Rectal smooth muscle tissue (tissue), 1 donor: ENCODE data around the gene CSF2.
"Not testable (repeated sequence)": the region's sequence is repeated elsewhere in the genome, so short reads cannot be mapped to it uniquely, and the experiment has no call there.

Experiments
- H3K27ac ChIP-seq: one replicate; pipeline ENCODE4 v1.7.0; 2013; ENCODE audit warnings: low read depth, low read length, inconsistent platforms
- H3K27me3 ChIP-seq: one replicate; pipeline ENCODE4 v1.7.0; 2013; ENCODE audit warnings: low read length; ENCODE audit not compliant: control insufficient read depth, insufficient read depth
- H3K36me3 ChIP-seq: one replicate; pipeline ENCODE4 v1.7.0; 2013; ENCODE audit warnings: low read length; ENCODE audit not compliant: control insufficient read depth, insufficient read depth
- H3K4me1 ChIP-seq: one replicate; pipeline ENCODE4 v1.7.0; 2013; ENCODE audit warnings: low read length; ENCODE audit not compliant: control insufficient read depth, insufficient read depth
- H3K4me3 ChIP-seq: one replicate; pipeline ENCODE4 v1.7.0; 2013; ENCODE audit warnings: low read length
- H3K9ac ChIP-seq: one replicate; pipeline ENCODE4 v1.7.0; 2013; ENCODE audit warnings: low read length

CSF2 gene

DNA sequence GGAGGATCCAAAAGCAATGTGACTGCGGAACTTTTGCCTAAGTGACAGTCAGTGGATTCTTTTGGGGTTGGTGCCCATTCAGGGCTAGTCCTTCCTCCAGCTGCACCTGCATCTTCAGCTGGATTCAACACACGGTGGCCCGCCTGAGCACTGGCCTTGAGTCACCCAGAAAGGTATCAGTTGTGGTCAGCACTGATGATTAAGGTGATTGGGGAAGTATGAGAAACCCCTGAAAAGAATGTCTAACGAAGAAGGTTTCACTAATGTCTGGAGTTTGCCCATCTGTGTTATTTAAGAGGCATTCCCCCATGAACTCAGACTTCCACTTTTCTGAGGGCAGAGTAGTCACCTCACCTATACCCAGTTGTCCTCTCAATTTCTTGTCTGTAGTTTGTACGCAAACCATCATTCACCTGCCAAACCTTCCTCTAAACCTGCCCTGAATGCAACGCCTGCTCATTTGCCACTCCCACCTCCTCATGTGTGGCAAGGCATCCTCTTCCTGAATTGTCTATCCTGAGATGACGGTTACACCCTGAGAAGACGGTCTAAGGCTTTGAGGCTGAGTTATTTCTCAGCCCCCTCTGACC lies 27.2 kb downstream of the CSF2 start:
- Histone ChIP-seq H3K9ac (no peak overlapping the region), H3K27me3 (no peaks in the 10 kb centered on the region), H3K4me3 (no peak overlapping the region), H3K4me1 (peaks cover 2% of the 10 kb centered on the region), H3K36me3 (no peaks in the 10 kb centered on the region), H3K27ac (no peak overlapping the region)

DNA sequence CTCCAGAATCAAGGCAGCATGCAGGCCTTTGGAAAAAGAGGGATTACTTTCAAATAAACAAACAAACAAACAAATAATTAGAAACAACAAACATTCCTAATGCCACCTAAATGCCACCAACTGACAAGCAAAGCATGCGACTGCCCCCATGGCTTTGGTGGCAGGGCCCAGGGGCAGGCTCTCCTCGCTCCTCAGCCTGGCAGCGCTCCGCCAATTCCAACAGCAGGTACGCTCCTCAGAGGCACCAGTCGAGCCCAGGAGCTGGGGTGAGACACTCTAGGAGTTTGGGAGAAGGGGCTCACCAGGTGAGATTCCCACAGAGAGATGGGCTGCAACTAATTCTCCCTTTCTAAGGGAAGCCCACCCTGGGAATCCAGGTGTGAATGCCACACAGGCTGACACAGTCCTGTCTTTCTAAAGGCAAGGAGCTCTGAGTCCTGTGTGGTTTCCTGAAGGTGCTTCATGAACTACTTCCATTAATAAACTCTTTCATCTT lies 27.8 kb downstream of the CSF2 start:
- no peaks in the 10 kb centered on the region for H3K36me3 ChIP-seq
- H3K27ac ChIP-seq = no peak overlapping the region
- H3K4me3 ChIP-seq = no peak overlapping the region
- peaks cover 2% of the 10 kb centered on the region for H3K4me1 ChIP-seq
- H3K9ac ChIP-seq = no peak overlapping the region
- no peaks in the 10 kb centered on the region for H3K27me3 ChIP-seq

DNA sequence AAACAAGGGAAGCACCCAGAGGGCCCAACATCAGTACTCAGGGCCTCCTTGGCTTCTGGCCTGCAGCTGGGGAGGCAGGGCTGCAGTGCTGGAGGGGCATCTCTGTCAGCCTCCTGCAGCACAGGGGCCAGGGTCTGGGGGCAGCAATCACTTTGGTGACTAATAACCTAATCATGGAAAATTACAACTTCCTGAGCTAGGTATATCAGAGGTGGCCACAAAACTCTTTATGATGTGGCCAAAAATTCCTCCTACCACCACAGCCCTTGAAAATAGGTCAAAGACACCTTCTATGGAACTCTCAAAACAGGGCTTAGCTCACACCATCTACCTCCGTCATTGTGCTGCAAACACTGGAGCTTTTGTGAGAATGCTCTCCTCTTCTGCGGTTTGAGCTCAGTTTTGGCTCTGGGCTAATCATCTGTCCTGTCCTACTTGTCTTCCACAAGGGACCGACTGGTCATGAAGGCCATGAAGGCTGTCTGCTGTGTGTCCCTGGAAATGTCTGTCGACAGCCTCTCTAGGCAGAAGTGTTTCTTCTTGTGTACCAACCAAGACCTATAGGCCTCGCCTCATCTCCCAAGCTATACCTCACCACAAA lies 28.6 kb downstream of the CSF2 start:
- Histone ChIP-seq H3K27me3 (no peaks in the 10 kb centered on the region), H3K9ac (no peak overlapping the region), H3K4me1 (peaks cover 2% of the 10 kb centered on the region), H3K4me3 (no peak overlapping the region), H3K36me3 (no peaks in the 10 kb centered on the region), H3K27ac (no peak overlapping the region)

DNA sequence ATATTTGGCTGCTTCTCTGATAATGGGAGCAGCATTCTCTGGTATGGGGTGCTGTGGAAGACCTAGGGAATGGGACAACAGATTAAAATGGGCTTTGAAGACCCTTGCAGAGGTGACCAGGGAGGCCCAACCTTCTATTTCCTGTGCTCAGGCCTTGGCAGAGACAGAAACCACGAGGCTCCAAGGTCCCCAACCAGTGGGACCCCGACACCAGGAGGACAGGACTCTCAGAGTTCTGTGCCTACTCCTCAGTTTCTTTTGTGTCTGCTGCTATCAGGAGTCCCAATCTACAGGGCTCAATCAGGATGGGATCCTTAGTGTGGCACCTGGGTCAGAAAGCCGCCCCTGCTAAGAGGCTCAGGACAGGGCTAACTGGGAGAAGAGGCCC lies 29.3 kb downstream of the CSF2 start:
- H3K9ac ChIP-seq = no peak overlapping the region
- H3K27ac ChIP-seq = no peak overlapping the region

DNA sequence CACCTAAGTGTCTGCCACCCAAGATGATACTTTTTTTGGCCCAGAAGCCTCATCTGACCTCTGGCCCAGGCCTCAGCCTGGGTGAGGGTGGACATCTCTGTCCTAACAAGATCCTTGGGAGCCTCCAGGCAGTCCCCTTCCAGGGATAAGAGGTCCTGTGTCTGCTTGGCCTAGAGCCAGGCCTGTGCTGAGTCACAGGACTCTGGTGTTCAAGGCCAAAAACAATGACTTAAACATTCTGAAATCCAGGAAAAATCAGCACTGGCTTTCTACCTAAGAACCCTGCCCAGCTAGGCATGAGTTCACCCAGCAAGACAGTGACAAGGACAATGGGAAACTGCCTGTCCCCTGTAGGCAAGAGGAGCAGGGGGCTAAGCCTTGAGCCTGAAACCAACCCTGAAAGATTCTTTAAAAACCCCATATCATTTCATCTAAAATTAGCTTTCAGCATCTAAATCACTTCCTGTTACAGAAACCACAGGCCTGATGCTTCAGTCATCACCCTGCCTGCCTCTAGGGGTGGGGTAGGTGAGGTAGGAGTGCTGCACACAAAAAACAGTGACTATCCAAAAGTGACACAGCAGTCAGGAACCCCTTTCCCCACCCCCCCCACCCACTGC lies 29.9 kb downstream of the CSF2 start:
- no peak overlapping the region for H3K27ac ChIP-seq
- no peaks in the 10 kb centered on the region for H3K36me3 ChIP-seq
- H3K4me1 ChIP-seq = peaks cover 2% of the 10 kb centered on the region
- H3K9ac ChIP-seq = no peak overlapping the region
- no peaks in the 10 kb centered on the region for H3K27me3 ChIP-seq
- no peak overlapping the region for H3K4me3 ChIP-seq

More for the DNA sequence above, 29.3 kb downstream of the CSF2 start:
- H3K4me1 ChIP-seq = peaks cover 2% of the 10 kb centered on the region
- H3K4me3 ChIP-seq = no peak overlapping the region
- no peaks in the 10 kb centered on the region for H3K36me3 ChIP-seq
- H3K27me3 ChIP-seq = no peaks in the 10 kb centered on the region

DNA sequence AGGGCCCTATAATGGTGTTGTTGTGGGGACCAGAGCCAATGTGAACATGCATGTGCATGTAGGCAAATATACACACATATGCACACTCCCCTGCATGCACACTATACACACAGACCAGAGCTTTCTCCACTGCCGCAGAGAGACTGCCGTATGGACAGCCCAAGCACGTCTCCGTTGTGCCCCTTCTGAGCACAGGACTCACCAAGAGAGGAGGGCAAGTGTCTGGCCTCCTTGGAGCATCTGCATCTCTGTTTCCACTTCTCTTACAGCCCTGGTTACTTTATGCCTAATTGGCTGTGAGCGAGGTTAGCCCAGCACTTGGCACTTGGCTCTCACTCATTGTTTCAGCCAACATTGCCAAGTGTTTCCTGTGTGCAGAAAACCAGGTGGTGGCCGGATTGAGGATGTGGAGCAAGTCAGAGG lies 30.4 kb downstream of the CSF2 start:
- H3K27ac ChIP-seq = no peak overlapping the region
- no peak overlapping the region for H3K4me3 ChIP-seq
- H3K36me3 ChIP-seq = no peaks in the 10 kb centered on the region
- H3K27me3 ChIP-seq = no peaks in the 10 kb centered on the region
- H3K9ac ChIP-seq = no peak overlapping the region
- peaks cover 2% of the 10 kb centered on the region for H3K4me1 ChIP-seq

DNA sequence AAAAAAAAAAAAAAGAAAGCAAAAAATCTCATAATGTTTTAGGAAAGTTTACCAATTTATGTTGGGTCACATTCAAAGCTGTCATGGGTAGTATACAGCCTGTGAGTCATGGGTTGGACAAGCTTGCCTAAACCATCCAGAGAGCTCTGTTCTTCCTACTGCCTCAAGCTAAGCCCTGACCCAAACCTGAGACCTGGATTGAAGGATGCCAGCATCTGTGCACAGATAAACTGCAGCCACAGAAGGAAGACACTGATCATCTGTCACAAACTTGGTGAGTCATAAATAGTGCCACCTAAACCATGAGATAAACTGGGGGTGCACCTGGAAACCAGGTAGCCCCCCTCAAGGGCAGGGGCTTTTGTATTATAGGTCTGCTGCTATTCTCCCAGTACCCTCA lies 31.0 kb downstream of the CSF2 start:
- Histone ChIP-seq H3K9ac (no peak overlapping the region), H3K36me3 (no peaks in the 10 kb centered on the region), H3K4me1 (peaks cover 2% of the 10 kb centered on the region), H3K27me3 (no peaks in the 10 kb centered on the region), H3K4me3 (no peak overlapping the region), H3K27ac (no peak overlapping the region)

DNA sequence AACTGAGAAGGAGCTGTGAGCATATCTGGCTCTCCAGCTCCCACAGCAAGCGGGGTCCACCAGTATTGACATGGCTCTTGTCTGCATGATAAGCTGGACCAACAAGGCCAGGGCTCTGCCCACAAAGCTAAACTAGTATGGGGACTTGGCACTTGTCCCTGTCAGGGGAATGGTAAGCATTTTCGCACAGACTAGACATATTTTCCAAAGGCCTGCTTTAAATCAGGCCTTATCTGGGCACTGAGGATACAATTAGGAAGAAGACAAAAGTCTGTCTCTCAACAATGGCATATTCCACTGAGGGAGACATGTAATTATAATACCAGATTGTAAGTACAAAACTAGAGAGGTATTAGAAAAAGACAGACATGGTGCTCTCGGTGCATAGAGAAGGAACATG lies 32.1 kb downstream of the CSF2 start:
- Histone ChIP-seq H3K36me3 (no peaks in the 10 kb centered on the region), H3K4me3 (no peak overlapping the region), H3K27ac (no peak overlapping the region), H3K9ac (no peak overlapping the region), H3K27me3 (no peaks in the 10 kb centered on the region), H3K4me1 (peaks cover 2% of the 10 kb centered on the region)

DNA sequence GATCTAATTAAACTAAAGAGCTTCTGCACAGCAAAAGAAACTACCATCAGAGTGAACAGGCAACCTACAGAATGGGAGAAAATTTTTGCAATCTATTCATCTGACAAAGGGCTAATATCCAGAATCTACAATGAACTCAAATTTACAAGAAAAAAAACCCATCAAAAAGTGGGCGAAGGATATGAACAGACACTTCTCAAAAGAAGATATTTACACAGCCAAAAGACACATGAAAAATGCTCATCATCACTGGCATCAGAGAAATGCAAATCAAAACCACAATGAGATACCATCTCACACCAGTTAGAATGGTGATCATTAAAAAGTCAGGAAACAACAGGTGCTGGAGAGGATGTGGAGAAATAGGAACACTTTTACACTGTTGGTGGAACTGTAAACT lies 34.9 kb downstream of the CSF2 start:
- not testable (repeated sequence) for H3K36me3 ChIP-seq, H3K4me1 ChIP-seq, H3K9ac ChIP-seq, H3K4me3 ChIP-seq, H3K27ac ChIP-seq, H3K27me3 ChIP-seq

DNA sequence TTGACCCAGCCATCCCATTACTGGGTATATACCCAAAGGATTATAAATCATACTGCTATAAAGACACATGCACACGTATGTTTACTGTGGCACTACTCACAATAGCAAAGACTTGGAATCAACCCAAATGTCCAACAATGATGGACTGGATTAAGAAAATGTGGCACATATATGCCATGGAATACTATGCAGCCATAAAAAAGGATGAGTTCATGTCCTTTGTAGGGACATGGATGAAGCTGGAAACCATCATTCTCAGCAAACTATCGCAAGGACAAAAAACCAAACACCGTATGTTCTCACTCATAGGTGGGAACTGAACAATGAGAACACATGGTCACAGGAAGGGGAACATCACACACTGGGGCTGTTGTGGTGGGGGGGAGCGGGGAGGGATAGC lies 35.4 kb downstream of the CSF2 start:
- not testable (repeated sequence) for H3K27ac ChIP-seq, H3K27me3 ChIP-seq, H3K36me3 ChIP-seq, H3K4me3 ChIP-seq, H3K4me1 ChIP-seq, H3K9ac ChIP-seq

DNA sequence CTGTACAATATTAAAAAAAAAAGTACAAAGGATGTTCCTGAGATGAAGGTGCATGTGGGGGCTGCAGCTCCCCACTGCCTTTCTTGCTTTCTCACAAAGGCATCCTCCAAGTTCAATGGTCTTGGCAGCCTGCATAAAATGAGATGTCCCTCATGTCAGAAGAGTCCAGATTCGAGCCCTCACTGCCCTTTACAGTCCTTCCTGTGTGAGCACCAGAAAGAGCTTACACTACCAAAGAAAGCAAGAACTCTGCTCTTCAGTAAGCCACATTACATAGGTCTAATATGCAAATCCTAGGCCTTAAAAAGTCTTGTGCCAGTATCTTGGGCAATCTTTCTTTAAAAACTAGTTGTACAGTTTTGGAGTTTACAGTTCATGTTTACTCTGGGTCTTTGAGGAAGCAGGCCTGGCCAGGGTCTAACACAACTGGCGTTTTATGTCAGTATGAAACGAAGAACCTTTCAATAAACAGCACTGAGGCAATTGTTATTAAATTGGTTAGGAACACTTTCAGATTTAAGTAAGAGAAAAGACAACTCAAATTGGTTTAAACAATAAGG lies 36.0 kb downstream of the CSF2 start:
- Histone ChIP-seq H3K27me3 (no peaks in the 10 kb centered on the region), H3K4me3 (no peak overlapping the region), H3K27ac (no peak overlapping the region), H3K9ac (no peak overlapping the region), H3K4me1 (no peaks in the 10 kb centered on the region), H3K36me3 (no peaks in the 10 kb centered on the region)

DNA sequence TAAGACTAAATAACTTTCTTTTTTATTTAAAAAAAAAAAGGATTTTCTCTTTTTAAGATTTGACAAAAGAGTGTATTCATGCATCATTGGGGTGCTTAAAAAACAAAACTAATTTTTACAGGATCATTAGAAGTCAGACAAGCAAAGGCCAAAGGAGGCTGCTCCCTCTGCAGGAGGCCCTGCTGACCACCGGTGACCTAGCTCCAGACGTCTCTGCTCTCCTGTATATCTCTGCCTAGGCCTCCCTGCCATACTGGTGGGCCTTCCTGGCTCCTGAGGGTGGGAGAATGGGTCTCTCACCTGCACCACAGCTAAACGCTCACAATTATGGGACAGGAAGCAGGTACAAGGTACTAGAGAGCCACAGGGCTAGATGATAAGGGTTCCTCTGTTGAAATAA lies 36.6 kb downstream of the CSF2 start:
- H3K4me3 ChIP-seq = no peak overlapping the region
- H3K27ac ChIP-seq = no peak overlapping the region
- H3K9ac ChIP-seq = no peak overlapping the region
- H3K4me1 ChIP-seq = no peaks in the 10 kb centered on the region
- H3K27me3 ChIP-seq = no peaks in the 10 kb centered on the region
- H3K36me3 ChIP-seq = no peaks in the 10 kb centered on the region

DNA sequence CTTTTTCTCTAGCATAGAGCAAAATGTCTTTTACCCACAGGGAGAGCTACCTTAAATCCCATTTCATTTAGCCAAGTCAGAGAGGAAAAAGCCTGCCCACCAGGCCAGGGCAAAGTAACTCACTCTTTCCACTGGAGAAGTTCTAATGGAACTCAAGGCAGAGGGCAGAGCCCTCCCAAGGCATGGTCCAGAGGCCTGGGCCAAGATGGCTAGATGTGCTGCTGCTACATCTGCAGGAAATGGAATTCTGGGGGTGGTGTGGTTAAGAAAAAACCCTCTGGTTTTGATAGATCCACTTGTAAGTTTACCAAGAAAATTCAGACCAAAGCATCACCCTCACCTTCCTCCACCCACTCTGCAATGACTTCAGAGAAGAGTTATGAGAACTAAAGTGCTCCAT lies 37.3 kb downstream of the CSF2 start:
- H3K4me3 ChIP-seq = no peak overlapping the region
- H3K36me3 ChIP-seq = no peaks in the 10 kb centered on the region
- no peaks in the 10 kb centered on the region for H3K27me3 ChIP-seq
- H3K4me1 ChIP-seq = no peaks in the 10 kb centered on the region
- no peak overlapping the region for H3K9ac ChIP-seq
- no peak overlapping the region for H3K27ac ChIP-seq
